22Rv1 (cell line): ENCODE data around the gene COL25A1.

Experiments
- CTCF ChIP-seq: fragments of 450-650 bp; IDR thresholded peaks from 2 replicates; pipeline ENCODE4 v1.5.1; 2017; ENCODE audit warnings: mild to moderate bottlenecking
- ZFX ChIP-seq: fragments of 450-650 bp; IDR thresholded peaks from 2 replicates; pipeline ENCODE4 v1.6.1; 2017; ENCODE audit warnings: antibody characterized with exemption, borderline replicate concordance

DNA sequence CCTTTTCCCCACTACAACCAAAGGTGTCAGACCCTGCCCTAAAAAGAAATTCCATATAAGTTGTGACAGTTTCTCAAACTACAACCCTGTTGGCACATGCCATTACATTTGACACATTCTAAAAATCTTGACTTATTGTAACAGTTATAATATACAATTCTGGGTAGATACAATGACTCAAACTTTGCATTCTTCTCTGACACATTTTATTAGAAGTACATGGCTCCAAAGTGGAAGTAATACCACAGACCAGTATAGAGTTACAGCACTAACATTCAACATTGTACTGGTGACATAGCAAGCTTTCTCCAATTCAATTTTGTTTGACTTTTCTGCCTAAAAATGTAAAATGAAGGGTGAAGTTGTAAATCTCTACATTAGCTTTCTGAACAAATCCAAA, 343.0 kb downstream of the COL25A1 start:
- TF ChIP-seq CTCF (no peak), ZFX (no peak)
